ENCODE results near the gene NCOA5.

The NCOA5 gene

DNA sequence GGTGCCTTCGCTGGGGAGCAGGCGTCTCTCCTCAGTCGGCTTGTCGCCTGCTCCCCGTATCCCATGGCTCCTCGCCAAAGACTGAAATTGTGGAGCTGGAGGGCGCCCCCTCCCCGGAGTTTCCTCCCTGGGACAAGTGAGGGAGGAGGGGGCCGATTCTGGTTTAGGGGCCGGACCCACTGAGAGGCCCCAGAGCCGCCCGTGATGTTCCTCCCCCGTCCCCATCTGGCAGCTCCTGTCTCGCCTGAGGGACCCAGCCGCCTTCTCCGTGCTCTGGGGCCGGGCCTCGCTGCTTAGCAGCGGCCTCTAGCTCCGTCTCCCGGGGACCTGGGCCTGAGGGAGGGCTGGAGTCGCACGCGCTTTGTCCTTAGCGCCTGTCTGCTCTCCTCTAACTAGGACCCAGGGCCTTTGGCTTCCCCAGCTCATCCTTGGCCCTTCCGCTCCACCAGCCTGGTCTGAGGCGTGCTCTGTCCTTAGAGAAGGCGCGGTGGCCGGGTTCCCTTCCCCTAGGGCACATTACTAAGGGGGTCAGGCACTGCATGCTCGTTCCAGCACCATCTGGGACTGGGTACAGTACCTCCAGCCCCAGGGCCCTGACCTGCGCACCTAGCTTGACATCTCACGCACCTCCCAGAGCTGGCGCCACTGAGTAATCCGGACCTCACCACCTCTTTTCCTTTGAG lies 31.0 kb downstream of the NCOA5 start:
- DNase-seq: no peak

DNA sequence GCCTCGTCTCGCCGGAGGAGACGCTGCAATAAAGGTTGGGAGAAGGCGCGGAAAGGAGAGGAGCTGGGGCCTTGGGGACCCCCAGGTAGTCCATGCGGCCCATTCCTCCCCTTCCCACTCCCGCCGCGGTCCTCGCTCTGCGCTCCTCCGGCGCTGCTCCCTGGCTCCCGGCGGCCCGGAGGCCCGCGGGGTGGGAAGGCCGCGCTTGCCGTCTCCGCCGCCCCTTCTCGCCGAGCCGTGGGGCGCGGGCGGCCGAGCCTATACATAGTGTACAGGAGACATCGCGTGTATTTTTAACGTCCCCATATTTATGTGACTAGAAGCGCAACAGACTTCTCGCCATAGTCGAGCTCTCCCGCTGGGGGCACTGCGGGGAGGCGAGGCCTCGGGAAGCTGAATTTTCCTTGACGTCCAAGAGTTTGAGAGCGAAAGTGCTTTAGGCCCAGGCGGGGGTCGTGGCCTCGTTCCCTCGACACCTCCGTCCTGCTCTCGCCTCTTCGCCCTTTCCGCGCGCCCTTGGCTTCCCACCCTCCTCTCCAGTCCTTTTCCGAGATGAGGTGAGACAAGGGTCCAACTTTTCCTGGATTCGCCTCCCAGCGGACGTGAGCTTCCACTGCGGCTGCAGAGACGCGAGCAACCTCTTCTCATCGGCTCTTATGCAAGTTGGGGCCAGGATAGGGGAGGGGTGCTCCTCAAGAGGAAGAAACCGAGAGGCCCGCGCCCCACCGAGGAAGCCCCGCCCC lies 31.7 kb downstream of the NCOA5 start:
- no peak for DNase-seq

DNA sequence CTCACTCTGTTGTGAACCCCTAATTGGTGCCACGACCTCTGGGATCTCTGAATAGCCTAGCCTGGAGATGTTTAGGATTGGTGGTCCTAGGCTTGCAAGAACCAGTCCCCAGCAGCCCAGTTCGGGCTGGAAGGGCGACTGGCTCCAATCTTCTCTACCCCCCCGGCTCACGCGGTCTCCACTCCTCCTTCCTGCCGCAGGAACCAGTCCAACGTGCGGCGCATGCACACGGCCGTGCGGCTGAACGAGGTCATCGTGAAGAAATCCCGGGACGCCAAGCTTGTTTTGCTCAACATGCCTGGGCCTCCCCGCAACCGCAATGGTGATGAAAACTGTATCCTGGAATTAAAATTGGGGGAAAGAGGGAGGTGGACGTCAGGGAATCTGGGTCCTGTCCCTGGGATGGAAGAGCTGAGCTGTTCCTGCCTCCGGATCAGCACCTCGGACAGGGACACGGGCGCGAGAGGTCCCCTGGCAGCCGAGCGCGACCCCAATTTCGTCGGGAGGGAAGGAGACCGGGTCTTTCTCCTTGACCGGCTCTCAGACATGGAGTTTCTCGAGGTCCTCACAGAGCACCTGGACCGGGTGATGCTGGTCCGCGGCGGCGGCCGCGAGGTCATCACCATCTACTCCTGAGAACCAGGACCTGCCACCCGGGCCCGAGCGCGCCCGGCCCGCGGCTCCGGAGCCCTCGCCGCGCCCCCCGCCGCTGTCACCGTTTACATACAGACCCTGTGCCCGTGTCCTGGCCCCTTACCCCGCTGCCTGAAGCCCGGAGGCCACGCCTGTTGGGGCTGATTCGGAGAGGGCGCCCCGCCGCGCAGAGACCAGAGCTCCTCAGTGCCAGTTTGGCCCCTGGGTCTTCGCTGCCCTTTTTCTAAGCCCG lies 32.5 kb downstream of the NCOA5 start:
- DNase-seq: peak; percentile 1

DNA sequence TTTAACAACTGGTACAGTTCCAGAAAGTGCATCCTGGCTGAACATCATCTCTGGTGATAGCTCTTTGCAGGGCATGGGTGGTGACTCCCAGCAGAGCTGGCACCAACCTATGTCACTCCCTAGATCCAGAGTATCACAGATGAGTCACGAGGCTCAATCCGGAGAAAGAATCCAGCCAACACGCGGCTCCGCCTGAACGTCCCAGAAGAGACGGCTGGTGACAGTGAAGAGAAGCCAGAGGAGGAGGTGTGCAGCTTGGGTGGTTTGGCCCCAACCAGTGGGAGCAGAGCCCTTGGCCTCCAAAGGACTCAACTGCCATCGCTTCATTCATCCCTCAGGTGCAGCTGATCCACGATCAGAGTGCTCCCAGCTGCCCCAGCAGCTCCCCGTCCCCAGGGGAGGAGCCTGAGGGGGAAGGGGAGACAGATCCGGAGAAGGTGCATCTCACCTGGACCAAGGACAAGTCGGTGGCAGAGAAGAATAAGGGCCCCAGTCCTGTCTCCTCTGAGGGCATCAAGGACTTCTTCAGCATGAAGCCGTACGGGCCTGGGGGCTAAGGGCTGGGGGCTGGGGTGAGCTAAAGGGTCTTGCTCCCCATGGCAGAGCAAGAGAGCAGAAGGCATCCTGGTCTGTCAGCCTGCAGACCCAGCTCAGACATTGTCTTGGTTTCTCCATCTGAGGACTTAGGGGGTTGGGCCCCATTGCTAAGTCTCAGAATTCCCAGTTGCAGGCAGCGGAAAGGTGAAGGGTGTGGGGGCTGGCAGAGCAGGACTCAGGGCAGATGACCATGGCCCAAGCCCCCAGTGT lies 33.5 kb downstream of the NCOA5 start:
- no peak for DNase-seq

DNA sequence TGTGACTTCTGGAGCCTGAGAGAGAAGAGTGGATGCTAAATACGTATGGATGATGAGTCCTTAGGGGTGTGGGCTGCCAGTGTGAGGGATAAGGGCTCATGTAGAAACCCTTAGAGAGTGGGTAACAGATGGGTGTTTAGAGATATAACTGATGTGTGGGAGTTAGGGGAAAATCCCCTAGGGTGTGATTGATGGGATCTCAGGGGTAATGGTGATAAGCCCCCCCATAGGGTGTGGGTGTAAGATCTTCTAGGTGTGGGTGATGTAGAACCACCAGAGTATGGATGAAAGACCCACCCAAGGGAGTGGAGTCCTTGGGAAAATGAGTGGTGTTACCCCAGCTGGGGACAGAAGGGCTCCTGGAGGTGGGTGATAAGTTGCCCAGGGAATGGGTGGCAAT lies 34.5 kb downstream of the NCOA5 start:
- DNase-seq: no peak

DNA sequence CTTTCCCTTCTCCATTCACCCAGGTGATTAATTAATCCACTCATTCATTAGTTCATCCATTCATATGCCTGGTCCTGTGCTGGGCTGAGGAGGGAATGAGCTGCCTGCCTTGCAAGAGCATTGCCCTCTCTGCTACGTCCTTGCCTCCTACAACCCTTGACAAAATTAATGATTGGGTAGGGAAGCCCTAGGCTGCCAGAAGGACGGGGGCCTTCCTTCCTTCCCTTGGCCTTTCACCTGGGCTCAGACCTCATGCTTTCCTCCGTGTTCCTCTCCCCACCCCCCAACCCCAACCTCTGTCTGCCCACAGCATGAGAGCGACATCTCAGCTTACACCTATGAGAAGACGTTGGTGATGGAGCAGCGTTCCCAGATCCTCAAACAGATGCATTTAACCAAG lies 35.2 kb downstream of the NCOA5 start:
- DNase-seq: no peak

DNA sequence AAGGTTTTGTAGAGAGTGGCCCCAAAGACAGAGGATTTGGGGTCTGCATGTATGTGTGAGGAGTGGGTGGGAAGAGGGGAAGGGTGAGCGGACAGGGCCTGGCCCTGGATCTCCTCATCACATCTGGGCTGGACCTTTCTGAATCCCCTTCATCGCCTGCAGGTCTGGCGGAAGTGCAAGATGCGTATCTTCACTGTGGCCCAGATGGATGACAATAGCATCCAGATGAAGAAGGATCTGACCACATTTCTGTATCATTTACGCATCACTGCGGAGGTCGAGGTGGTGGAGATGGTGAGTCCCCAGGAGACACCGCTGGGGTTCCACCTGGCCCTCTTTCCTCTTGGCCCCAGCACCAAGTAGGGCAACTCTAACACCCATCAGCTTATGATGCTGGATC lies 36.3 kb downstream of the NCOA5 start:
- DNase-seq: no peak

DNA sequence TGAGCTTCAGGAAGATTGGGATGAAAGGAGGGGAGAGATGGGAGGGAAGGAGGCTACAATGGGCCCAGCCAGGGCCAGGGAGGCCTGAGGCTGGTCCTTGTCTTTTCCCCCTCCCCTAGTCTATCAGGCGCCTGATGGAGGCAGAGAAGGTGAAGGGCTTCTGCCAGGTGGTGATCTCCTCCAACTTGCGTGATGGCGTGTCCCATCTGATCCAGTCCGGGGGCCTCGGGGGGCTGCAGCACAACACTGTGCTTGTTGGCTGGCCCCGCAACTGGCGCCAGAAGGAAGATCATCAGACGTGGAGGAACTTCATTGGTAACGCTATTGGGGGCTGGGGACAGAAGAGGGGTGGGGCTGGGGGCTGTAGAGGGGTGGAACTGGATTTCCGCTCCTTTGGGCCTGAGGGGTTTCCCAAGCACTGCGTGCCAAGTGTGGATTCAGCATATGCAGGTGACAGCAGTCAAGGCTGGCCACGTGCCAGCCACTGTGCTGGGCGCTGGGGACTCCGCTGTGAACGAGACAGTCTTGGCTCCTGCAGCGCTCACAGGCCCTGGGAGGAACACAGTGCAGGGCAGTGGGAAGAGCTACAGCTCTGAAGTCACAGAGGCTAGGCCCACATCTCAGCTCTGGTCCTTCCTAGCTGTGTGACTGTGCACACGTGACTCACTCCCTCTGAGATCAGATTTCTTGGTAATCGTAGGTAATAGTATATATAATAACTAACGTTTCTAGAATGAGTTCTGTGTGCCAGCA lies 38.0 kb downstream of the NCOA5 start:
- no peak for DNase-seq

DNA sequence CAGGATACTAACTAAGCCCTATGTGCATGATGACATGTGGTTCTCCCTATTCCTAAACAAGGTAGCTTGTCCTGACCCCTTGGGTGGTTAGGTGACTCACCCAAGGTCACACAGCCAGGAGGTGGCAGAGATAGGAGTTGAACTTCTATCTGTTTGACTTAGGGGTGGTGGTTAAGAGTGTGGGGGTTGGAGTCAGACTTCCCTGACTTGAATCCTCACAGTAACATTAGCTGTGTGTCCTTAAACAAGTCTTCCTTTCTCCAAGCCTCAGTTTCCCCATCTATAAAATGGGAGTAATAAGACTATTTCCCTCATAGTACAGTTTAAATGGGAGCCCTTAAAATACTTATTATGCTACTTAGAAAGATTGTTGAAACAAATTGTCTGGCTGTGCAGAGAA lies 38.9 kb downstream of the NCOA5 start:
- DNase-seq: no peak

DNA sequence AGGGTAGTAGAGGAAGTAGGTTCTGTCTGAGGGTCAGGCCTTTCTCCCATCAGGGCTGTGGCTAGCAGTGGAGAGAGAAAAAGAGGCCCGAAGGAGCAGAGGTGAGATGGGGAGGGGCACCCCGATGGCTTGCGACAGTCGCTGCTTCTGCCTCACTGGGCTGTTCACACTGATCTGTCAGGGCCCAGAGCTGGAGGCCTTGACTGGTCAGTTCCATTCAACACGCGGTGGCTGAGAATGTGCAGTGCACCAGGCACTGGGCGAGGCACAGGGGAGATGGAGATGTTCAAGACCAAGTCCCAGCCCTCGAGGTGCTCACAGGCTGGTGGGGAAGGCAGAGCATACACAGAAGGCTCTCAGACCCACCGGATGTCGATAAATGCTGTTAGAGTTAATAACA lies 39.3 kb downstream of the NCOA5 start:
- DNase-seq: no peak

DNA sequence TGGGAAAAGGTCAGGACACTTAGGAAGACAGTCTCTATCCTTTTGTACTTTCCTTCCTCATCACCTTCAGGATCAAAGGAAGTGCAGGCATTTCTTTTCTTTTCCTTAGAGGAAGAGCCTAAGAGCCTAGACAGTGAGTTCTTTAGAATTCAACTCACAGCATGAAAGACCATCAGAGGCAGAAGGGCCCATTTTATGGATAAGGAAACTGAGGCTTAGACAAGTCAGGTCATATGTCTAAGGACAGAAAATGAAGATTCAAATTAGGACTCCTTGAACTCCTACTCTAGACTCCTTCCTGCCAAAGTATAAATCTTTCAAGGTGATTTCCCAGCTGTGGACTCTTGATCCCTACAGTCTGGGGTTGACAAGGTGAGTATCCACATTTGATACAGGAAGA lies 39.9 kb downstream of the NCOA5 start:
- no peak for DNase-seq

DNA sequence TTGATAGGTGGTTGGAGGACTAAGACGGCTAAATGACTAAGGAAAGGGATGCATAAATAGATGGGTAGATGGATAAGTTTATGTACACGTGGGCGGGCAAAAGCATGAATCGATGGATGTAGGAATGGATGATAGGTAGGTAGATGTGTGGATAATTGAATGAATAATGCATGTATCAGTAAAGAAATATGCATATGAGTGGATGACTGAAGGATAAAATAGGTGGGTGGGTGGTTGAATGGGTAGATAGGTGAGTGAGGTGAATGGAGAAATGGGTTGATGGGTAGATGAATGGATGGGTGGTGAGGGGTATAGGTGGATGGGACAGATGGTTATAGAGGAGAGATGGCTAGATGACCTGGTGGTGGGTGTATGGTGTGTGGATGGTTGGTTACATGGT lies 40.6 kb downstream of the NCOA5 start:
- no peak for DNase-seq

DNA sequence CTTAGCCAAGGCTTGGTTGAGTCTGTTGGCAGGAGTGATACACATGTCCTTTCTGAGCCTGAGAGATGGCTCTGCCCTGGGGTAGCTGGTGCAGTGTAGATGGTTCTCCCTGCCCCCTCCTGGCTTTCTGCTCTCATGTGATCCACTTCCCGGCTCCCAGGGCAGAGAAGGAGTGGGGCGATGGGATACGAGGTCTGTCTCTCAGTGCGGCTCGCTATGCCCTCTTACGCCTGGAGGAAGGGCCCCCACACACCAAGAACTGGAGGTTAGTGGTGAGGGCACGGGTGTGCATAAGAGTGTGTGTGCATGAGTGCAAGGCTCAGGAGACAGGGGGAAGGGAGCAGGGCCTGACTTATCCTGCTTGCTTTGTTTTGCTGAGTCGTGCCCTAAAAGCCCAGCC lies 41.9 kb downstream of the NCOA5 start:
- no peak for DNase-seq

DNA sequence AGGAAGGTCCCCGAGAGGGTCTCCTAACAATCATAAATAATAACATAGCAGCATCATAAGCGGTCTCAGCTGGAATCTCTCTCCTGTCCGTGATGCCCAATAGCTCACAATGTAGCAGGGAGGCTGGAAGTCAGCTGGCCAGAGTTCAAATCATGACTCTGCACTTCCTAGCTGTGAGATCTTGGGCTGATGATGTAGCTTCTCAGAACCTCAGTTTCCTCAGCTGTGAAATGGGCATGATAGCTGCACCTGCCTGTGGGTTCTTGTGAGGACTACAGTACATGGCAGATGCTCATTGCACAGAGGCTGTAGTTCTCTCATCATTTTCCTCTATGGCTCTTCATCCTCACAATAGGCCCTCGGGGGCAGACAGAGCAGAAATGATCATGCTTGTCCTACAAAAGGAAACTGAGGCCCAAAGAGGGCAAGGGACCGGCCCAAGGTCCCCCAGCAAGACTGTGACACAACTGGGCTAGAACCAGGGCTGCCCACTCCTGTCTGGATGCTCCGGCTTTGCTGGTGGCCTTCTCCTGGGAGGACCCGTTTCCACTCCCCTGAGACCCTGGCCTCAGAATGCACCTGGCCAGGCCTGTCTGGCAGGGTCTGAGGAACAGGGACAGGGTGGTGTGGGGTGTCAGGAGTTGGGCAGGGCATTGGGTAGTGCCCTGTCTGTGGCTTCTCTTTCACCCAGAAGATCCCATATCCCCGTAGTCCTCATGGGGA lies 43.0 kb downstream of the NCOA5 start:
- DNase-seq: no peak

DNA sequence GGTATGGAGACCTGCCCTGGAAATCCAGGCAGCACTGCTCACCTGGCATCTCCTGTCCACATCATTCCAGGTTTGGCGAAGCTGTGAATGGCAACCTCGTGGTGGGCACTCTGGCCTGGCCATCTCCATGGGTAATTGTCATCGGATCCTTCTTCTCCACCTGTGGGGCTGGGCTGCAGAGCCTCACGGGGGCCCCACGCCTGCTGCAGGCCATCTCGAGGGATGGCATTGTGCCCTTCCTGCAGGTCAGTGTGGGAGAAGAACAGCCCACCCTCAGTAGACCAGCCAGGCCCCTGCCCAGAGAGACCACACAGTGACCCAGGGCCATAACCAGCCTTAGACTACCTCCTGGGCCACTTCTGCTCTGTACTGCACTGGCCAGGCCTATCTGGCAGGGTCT lies 44.9 kb downstream of the NCOA5 start:
- no peak for DNase-seq

DNA sequence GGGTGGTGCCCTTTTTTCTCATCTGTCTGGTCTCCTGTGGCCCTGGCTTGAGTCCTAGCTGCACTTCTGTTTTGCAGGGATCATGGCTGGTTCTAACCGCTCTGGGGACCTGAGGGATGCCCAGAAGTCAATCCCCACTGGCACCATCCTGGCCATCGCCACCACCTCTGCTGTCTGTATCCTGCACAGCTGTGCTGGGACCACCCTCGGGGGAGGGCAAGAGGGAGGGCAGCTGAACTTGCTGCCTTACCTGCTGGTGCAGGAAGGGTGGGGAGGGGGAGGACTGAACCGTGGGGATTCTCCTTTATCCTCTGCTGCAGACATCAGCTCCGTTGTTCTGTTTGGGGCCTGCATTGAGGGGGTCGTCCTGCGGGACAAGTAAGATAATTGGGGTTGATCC lies 46.2 kb downstream of the NCOA5 start:
- no peak for DNase-seq

DNA sequence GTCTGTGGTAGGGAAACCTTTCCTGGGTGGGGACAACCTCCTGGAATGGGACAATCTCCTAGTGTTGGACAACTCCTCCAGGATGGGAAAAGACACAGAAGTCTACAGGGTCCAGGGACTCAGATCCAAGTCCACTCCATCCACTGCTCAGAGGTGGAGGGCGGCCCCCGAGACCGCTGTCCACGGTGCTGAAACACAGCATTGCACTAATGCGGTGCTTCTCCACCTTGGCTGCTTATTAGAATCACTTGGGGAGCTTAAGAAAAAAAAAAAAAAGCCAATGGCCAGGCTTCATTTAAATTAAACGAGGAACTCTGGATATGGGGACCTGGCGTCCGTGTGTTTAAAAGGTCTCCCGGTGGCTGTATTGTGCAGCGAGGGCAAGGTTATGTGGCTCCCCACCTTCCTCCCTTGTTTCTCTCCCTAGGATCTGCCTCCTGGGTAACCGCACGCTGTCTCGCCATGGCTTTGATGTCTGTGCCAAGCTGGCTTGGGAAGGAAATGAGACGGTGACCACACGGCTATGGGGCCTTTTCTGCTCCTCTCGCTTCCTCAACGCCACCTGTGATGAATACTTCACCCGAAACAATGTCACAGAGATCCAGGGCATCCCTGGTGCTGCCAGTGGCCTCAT lies 48.7 kb downstream of the NCOA5 start:
- no peak for DNase-seq

DNA sequence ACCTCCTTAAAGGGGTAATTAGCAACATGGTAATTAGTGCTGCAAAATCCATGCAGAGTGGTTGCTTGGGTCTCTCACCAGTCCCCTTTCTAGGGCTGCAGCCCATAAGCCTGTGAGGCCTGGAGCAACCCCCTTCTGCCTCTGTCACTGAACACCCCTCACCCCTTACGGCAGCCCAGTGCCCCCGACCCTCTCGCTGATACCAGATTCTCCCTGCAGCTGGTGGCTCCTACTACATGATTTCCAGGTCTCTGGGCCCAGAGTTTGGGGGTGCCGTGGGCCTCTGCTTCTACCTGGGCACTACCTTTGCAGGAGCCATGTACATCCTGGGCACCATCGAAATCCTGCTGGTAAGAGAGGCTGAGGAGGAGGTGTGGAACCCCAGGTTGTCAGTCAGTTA lies 52.7 kb downstream of the NCOA5 start:
- no peak for DNase-seq

DNA sequence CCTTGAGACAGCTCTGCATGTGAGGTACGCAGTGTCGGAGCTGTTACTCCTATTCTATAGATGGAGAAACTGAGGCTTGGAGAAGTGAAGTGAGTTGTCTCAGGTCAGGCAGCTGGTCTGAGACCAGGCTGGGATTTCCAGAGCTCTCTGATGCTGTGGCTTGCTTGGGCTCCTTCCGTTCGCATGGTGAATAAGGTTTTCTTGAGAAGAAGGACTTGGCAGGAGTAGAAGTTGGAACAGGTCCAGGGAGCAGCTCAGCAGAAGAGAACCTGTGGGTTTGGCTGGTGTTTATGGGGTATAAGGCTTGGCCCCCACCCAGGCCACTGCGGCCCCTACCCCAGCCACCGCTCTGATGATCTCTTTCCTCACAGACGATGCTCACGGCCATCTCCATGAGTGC lies 53.4 kb downstream of the NCOA5 start:
- no peak for DNase-seq

DNA sequence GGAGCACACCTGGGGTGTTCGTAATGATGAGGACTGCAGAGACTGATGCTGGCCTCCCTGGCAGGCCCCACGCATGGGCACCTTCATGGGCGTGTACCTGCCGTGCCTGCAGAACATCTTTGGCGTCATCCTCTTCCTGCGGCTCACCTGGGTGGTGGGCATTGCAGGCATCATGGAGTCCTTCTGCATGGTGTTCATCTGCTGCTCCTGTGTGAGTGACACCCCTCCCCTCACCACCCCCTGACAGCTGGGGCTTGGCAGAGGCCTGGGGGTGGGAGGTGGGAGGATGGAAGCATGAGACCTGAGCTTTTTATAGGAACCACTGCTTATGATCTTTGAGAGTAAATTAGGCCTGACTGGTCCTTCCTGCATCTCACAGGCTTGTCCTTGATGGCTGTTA lies 54.0 kb downstream of the NCOA5 start:
- DNase-seq: no peak

DNA sequence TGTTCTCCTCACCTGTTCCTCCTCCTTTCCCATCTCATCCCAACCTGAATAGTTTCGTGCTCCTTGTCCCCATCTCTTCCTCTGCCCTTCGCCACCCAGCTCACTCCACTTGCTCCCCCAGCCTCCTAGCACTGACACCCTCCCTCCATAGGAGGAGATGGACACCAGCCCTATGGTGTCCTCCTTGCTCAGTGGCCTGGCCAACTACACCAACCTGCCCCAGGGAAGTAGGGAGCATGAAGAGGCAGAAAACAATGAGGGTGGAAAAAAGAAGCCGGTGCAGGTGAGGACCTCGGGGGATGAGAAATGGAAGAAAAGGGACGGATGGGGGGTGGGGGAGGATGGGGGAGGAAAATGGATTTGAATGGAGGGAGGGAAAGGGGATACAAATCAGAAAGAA lies 54.5 kb downstream of the NCOA5 start:
- no peak for DNase-seq
